ENCODE results near the gene DIP2C.

Gene DIP2C

DNA sequence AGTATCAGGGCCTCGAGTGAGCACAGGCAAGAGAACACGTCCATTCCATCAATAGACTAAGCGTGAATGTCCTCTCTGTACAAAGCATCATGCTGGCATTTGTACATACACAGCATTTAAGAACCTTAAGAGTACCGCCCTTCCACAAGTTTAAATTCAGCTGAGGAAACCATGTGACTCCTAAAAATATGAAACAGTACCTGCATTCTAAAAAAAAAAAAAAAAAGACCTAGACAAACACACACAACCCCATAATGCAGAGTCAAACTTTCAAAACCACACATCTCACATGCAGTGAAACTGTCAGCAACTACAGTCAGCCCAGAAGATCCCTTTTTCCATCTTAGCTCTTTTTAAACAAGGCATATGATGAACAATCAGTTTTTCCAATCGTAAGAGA lies 124.3 kb downstream of the DIP2C start:
- no peak for DNase-seq

DNA sequence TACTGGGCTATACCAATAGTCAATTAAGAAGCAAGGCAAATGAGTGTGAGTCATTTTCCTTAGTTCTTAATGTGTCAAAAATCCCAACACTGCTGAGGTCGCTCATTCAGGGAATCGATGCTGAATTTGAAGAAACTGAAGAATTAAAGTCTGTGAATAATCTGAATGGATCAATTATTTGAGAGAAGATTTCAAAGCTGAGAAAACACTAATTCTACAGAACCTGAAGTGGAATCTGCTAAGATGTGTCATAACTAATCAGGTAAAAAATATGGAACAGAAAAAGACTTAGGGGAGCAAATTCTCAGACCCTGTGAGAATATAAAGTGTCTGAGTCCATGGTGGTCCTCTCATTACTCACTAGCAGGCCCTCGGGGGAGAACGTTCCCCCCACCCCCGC lies 125.6 kb downstream of the DIP2C start:
- DNase-seq: no peak

DNA sequence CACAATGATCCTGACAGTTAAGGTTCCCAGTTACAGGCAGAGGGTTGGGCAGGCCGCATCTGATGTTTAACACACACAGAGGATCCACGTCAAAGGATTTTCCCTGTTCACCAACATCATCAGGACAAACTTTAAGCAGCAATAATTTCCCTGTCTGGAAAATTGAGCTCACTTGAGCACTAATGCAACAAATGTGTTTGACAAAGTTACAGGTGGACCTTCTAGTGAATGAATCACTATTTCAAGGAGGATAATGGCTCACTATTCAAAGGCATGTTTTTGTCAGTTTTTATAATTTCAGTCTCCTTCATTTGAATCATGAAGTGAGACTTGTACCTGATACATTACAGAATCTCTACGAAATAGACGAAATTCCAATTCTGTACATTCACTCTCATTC lies 127.3 kb downstream of the DIP2C start:
- no peak for DNase-seq

DNA sequence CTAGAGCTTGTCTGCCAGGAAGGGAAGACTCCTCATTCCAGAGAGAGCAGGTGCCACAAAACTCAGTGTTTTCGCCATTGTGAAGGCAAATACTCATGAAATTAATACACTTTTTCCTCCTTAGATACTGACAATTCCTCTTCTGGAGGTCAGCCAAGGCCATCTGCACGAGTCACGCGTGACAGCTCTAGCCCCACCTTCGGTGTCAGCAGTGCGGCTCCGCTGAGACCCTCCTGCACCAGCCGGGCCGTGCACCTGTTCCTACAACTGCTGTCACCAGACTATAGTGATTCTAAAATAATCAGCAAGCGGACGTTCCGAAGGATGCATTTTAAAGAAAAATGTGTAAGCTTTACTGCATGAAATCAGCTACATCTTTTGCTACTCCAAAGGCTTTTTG lies 127.7 kb downstream of the DIP2C start:
- DNase-seq: no peak

DNA sequence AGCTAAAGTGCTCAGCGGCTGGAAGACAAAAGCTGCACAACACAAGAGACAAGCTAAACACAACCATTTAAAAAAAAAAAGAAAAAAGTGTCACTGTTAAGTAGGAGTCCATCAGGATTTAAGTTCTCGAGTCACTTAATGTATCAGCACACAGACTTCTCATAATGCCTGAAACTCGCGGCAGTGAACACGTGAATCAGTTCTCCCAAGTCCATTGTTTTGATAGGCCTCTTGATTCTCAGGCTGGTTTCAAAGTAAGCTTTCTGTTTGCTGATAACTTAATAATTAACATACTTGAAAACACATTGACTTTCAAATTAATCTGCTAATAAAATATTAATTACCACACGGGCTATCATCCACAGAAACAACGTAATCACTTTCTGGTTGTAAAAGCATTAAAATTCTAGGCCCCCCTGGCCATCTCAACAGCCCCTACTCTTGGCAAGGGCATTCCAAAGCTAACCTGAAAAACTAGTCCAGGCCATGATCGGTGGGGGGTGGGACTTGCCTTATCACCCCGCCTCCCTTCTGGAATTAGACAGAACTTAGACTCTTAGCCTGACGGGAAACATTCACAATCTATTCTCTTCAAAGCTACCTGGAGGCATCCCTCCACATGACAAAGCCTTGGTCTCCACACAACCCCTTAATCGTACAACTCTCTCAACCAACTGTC lies 129.0 kb downstream of the DIP2C start:
- no peak for DNase-seq

DNA sequence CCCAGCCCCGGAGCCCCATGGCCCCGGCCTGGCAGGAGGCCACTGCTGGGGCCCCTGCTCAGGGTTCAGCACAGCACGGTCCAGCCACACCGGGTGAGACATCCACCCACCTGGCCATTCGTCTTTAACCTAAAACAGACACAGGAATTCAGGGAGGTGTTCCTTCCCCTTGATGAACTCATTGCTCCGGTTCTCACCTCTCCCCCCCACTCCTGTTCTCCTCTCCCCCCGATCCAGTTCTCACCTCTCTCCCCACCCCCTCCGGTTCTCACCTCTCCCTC lies 129.8 kb downstream of the DIP2C start:
- DNase-seq: no peak

DNA sequence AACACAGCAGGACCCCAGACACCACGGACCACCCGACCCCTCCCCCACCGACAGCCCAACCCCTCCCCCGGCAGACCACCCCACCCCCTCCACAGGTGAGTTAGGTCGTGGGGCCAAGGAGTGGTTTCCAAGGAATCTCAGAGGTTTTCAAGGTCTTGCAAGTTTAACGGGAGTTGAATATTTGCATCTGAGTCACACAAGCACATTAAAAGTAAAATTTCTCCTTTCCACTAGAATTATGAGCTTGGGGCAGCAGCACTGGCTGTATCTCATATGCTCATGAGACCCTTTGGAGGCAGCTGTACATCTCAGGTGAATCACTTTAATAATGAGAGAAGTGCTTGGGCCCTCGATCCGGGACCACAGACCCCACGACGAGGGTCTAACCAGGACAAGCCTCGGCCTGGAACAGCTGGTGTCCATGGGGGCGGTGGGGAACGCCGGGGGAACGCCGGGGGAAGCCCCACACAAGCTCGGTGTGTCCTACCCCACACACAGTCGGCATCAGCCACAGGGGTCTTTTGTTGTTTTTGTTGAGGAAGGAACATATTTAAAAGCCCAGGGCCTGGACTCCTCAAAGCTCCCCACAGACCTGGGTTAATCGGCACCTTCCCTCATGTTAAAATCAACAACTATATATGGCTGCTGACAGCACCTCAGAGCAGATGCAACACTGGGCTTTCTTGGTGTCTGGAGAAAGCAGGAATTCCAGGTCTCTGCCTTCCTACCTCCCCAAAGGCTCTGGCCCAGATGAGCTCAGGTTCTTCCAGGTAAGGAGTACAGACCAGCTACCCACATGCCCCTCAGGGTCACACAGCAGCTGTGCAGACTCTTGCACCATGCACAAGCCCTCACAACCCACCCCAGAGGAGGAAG lies 130.3 kb downstream of the DIP2C start:
- DNase-seq: no peak

DNA sequence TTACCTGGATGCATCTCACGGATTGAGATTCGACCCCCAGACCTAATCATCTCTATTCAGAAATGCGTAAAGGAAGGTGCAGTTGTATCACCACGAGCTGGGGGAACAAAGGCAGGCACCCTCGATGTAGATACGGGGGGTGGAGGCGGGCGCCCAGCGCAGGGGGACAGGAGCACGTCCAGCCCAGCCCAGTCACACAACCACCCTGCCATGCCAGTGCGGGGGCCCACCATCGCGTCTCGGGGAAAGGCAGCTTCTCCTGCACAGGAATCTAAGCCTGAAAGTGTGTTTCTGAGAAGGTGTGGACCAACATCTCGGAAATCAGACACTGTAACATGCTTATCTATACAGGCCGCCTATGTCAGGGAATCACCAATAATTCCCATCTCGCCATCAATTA lies 131.1 kb downstream of the DIP2C start:
- no peak for DNase-seq

DNA sequence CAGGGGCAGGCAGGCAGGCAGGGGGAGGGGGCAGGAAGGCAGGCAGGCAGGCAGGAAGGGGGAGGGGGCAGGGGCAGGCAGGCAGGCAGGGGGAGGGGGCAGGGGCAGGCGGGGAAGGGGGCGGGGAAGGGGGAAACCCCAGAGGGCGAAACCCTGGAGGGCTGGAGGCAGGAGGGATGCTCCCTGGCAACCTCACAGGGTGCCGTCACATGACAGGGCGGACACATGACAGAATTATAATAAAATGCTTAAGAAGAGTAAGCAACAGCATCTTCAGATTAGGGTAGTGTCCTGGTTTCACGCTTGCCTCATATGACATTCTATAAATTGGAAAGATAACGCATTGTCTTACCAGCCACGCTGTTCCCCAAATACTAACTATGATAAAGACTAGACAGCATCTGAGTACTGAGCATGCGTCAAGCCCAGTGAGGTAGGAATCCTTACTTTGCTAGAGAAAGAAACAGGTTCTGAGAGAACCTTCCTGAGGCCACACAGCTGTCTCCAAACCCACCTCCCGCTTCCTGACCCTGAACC lies 131.6 kb downstream of the DIP2C start:
- no peak for DNase-seq

DNA sequence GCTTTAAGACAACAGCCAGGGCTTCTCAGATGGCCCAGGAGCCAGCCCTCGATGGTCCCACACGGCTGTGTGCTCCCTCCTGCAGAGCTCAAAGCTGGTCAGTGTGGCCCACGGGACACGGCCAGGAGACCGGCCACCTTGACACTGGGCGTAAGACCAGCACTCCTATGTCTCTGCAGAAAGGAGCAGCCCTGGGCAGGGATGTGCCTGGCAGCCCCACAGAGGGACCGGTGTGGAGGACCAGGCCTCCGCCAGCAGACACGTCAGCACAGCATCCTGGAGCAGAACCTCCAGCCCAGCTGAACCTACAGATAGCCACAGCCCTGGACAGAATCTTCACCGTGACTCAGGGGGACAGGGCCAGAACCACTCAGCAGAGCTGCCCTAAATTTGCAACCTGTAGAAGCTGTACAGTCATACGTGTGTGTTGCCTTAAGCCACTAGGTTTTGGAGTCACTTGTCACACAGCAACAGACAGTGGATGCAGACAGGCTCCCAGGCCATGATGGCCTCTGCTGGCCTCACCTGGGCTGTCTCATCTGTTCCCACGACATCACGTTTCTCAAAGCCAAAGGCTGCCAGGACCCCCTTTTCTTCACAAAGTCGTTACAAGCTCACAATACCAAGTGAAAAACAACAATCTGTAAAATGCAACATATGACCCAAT lies 132.4 kb downstream of the DIP2C start:
- no peak for DNase-seq

DNA sequence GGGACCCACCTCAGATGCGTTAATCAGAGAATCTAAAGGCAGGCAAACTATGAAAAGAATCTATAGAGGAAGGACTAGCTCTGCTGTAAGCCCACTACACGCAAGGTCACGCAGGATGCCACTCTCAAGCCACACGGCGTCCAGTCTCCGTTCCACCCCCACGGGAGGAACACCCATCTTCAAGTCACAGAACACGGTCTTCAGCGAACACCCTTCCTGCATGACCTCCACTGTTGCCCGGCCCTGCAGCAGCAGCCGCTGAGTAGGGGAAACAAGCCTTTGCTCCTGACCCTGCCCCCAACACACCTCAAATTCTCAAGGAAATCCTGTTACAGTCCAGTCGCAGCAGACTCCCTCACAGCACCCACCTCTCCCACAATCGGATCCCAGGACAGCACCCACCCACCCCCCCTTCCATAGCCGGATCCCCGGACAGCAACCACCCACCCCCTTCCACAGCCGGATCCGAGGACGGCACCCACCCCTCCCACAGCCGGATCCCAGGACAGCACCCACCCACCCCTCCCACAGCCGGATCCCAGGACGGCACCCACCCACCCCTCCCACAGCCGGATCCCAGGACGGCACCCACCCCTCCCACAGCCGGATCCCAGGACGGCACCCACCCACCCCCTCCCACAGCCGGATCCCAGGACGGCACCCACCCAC lies 133.7 kb downstream of the DIP2C start:
- no peak for DNase-seq

DNA sequence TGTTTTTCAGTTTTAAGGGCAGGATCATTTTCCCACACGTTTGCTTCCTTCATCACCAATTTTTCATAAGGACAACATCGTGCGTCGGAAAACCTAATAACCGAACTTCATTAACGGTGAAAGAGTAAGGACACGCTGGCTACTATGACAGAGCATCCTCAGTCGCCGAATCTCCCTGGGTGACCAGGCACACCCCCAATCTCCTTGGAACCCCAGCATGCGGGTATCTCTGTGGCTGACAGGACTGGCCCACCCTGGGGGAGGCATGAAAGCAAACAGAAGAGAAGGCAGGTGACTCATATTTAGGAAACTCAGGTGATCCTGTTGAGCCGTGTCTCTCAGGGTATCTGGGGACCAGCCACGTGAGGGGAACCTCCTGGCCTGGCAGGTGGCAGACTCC lies 134.2 kb downstream of the DIP2C start:
- no peak for DNase-seq

DNA sequence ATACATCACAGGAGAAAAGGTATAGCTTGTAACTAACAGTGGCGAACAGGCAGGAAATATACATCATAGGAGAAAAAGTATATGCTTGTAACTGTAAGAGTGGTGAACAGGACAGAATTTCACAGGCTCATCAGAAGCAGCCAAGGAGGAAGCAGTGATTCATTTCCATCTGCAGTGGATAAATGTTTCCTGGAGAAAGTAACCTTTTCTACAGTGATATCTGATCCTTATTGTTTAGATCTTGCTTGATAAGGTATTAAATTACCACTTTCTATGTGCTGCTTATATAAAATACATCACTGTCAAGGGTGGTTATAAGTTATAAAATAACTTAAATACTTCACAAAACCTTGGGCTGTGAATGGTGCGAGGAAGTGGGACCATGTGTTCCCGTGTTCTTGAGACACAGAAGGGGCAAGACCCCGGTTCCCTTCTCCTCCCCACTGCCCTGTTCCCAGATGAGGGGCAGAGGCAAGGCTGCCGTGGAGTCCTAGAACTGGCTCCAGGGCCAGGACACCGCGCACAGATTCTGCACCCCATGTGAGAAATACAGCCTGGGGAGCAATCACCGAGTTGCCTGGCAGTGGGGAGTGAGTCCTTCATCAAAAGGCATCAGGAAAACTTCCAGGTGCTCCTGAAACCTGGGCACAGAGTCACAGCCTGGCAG lies 135.2 kb downstream of the DIP2C start:
- DNase-seq: no peak

DNA sequence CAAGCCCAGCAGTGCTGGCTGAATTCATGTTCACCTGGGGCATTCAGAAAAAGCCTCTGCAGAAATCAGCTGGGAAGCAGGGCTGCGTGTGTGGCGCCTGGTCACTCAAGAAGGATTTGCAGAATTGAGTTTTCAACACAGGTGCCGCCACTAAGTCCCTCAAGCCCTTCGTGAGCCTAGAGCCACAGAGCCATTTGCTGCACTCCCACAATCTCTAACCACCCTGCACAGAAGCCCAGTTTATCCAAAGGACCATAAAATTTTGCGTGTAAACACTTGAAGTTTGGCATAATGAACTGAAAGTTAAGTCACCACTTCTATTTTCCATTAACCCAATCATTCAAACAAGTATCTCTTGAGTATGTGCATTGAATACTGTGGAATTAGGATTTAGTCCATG lies 136.2 kb downstream of the DIP2C start:
- DNase-seq: no peak

DNA sequence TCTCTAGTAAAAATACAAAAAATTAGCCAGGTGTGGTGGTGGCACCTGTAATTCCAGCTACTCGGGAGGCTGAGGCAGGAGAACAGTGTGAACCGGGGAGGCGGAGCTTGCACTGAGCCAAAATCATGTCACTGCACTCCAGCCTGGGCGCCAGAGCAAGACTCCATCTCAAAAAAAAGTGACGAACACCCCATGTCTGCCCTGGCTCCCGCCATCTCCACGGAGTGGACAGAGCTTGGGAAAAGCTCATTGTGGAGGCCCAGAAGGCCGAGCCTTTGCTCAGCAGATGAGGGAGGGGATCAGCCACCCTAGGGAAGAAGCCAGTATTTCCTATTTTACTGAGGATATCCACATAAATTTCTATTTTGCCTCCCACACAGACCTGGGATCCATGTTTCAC lies 136.8 kb downstream of the DIP2C start:
- no peak for DNase-seq

DNA sequence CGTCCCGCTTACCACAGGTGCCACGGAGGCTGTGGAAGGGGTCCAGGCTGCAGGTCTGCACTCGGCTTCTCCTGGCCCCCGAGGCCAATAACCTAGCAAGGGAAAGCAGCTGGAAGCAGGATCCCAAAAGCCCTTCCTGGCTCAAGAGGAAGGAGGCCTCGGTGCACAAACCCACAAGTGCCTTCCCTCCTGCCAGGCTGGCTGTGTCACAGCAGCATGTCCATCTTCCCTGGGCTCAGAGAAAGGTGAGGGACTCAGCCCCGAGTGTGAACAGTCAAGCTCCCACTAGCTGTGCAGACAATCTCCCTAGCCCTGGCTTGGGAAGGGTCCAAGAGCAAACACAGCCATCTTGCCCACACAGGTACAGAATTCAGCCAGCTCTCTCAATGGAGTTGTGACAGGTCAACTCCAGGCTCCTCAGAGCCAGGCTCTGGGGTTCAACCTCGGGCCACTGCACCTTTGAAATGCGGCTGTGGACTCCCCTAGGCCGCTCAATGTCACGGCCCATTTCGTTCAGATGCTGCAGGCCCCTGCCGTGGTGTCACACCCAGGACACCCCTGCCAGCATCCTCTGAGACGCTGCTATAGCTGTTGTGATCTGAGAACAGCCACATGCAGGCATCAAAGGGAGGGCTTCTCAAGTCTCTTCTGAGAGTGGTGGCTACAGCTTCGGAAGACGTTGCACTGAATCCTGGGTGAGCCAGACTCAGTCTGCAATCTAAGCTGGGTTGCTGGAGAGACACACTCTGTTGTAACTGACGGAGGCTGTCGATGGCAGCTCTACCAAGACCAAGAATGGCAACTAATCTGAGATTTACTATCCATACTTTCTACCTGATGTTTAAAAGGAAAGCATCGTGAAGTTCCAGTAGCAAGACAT lies 137.9 kb downstream of the DIP2C start:
- DNase-seq: no peak

DNA sequence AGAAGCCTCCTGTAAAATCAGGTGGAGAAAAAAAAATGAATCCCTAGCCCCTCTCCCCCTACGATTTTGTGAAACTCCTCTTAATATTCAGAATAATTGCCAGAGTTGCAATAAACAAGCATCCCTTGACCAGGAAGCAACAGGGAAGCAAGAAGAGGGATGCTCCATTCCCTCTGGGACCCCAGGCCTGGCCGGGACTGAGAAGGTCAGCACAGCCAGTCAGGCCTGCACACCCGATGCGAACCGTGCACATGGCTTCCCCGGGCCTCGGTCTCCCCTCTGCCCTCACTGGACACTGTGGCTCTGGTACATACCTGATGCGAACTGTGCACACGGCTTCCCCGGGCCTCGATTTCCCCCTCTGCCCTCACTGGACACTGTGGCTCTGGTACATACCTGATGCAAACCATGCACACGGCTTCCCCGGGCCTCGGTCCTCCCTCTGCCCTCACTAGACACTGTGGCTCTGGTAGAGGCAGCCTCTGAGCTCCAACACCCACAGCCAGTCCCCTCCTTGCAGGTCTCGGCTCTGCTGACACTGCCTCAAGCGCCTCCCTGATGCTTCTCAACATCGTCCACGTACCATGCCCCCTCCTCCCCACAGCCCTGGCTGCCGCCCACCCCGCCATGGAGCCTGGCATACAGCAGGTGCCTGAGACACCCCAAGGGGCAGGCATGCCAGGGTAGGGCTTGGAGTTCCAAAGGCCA lies 138.6 kb downstream of the DIP2C start:
- DNase-seq: no peak

DNA sequence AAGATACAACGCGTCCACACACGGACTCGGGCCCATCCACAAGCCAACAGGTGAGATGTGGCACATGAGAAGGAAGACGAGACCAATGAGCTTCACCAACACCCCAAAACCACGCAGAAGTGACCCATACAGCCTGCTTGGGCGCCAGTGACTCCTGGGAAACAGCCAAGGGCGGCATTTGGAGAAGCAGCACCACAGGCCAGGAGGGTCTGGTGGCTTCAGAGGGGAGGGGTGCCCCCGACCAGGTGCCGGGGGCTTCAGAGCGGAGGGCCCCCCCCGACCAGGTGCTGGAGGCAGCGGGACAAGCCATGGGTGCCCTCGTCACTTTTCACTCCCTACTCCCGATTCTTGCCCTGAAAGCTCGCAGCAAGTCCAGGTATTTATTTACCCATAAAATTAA lies 140.1 kb downstream of the DIP2C start:
- no peak for DNase-seq

DNA sequence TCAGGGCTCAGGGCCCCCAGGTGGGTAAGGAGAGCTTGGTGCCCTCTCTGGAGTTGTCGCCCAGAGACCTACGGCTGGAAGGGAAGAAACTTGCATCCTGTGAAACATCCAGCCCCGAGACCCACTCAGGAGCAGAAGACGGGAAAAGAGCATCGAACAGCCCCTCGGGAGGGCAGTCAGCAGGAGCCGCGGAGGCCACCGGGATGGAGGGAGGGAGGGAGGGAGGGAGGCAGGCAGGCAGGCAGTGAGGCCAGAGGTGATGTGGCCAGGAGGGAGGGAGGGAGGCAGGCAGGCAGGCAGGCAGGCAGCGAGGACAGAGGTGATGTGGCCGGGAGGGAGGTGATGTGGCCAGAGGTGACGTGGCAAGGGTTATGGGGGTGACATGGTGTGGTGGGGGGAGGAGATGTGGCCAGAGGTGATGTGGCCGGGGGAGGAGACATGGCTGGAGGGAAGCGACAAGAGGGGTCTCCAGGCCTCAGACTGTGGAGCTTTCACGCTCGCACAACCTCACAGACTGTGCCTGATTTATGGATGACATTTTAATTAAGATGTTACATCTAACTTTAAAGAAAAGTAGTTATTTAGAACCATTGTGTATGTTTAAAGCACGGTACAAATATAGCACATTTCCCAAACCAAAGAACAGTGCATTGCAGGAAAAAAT lies 141.1 kb downstream of the DIP2C start:
- no peak for DNase-seq

DNA sequence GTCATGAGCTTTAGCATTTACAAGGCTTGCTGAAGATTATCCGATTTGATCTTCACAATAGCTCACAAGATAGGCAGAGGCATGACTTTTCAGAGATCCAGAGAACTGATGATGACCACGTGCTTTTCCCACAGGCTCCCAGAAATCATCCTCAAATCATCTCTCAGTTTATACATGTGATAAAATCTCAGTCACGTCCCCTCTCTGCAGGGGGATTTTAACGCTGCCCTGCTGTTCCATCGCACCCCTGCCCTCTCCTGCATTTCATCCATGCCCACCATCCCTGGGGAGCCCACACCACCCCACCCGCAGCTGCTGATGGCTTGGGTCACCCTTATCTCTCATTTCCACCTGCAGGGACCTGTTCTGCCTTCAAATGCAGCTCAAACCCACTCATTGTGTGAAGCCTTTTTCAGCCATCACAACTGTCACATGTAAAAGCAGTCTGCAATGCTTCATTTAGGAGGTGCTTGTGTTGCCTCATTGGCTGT lies 141.8 kb downstream of the DIP2C start:
- DNase-seq: no peak
